Measurements from ENCODE around the gene PTMS. TPM values are rescaled to one million over a fixed set of nuclear protein-coding genes. Genes with fewer than 3 reads are reported as not detected.

Gene PTMS
- total and polyA plus RNA-seq, 3 donors from 2014 or later, result 53.4 to 185 (median 64.3) TPM

- Histone ChIP-seq H3K9me3 (no peaks in the 10 kb centered on the region), H3K36me3 (ENCODE audit: low read depth, missing control alignments) (no peaks in the 10 kb centered on the region), H3K27ac (peak overlapping the region; percentile 16 to 66), H3K4me1 (peaks cover 34% of the 10 kb centered on the region), H3K27me3 (no peaks in the 10 kb centered on the region), H3K4me3 (no peak overlapping the region)
- peak; percentile 47 for DNase-seq
- 96 to 100% methylated on average over 1 to 4 of the region's 4 CpGs for WGBS, 2 donors
- intact Hi-C loops (cut with DNase I; ENCODE audit: low total_unique reads), result loop anchor here (10.0 kb wide), 1 partner anchor 54 kb away; the partner anchor contains the start of genes GPR162 and P3H3
- TF ChIP-seq POLR2A (IDR thresholded peaks at IDR 0.05), result no peak
- TF ChIP-seq CTCF (IDR thresholded peaks at IDR 0.05), result no peak
Observed at GRCh38 chr12:6771091-6771495, 4.9 kb downstream of the PTMS start.

GRCh38 chr12:6771509-6772330, 5.6 kb downstream of the PTMS start:
- Histone ChIP-seq H3K27me3 (no peaks in the 10 kb centered on the region), H3K27ac (peak overlapping the region; percentile 31 to 66), H3K9me3 (no peaks in the 10 kb centered on the region), H3K36me3 (ENCODE audit: low read depth, missing control alignments) (no peaks in the 10 kb centered on the region), H3K4me1 (peaks cover 34% of the 10 kb centered on the region), H3K4me3 (no peak overlapping the region)
- WGBS, 2 donors, result 72 to 76% methylated on average over 12 of the region's 12 CpGs
- TF ChIP-seq CTCF (IDR thresholded peaks at IDR 0.05), result no peak
- TF ChIP-seq POLR2A (IDR thresholded peaks at IDR 0.05), result no peak
- no peak for DNase-seq
- intact Hi-C loops (cut with DNase I; ENCODE audit: low total_unique reads), result loop anchor here (10.0 kb wide), 1 partner anchor 53 kb away; the partner anchor contains the start of genes GPR162 and P3H3

- Histone ChIP-seq H3K27me3 (no peaks in the 10 kb centered on the region), H3K27ac (peak within 1 kb of the TSS; percentile 50 to 66), H3K36me3 (ENCODE audit: low read depth, missing control alignments) (no peaks in the 10 kb centered on the region), H3K4me3 (peak within 1 kb of the TSS; percentile 37 to 53), H3K9me3 (no peaks in the 10 kb centered on the region), H3K4me1 (peaks cover 34% of the 10 kb centered on the region)
- WGBS, 2 donors, result 51 to 62% methylated on average over 9 to 15 of the region's 15 CpGs
- DNase-seq, result peak; percentile 34
- intact Hi-C loops (cut with DNase I; ENCODE audit: low total_unique reads), result loop anchor here (10.0 kb wide), 1 partner anchor 52 kb away; the partner anchor contains the start of genes GPR162 and P3H3
- no peak for TF ChIP-seq POLR2A (IDR thresholded peaks at IDR 0.05)
- no peak for TF ChIP-seq CTCF (IDR thresholded peaks at IDR 0.05)
Observed at GRCh38 chr12:6772331-6772695, 6.2 kb downstream of the PTMS start, which contains the start of gene LAG3. LAG3 (plus strand) TSS chr12:6772520; CDS start chr12:6772853, 333 bp downstream.

- Histone ChIP-seq H3K27me3 (no peaks in the 10 kb centered on the region), H3K27ac (peak overlapping the region; percentile 50 to 66), H3K36me3 (ENCODE audit: low read depth, missing control alignments) (no peaks in the 10 kb centered on the region), H3K9me3 (no peaks in the 10 kb centered on the region), H3K4me1 (peaks cover 40% of the 10 kb centered on the region), H3K4me3 (peak overlapping the region; percentile 37 to 53)
- TF ChIP-seq POLR2A (IDR thresholded peaks at IDR 0.05) (no peak), CTCF (IDR thresholded peaks at IDR 0.05) (no peak)
- no peak for DNase-seq
- WGBS, 2 donors, result 49 to 58% methylated on average over 19 to 21 of the region's 21 CpGs
- intact Hi-C loops (cut with DNase I; ENCODE audit: low total_unique reads), result loop anchor here (10.0 kb wide), 1 partner anchor 52 kb away; the partner anchor contains the start of genes GPR162 and P3H3
Observed at GRCh38 chr12:6772726-6773589, 6.8 kb downstream of the PTMS start.

Data from testis (tissue), 3 donors.